NCI-H2171 treated with DMSO at 0.1 percent for 48 hours (cell line): Measurements from ENCODE around the gene C1RL.
"Not testable (repeated sequence)": the region's sequence is repeated elsewhere in the genome, so short reads cannot be mapped to it uniquely, and the experiment has no call there.

Experiments used
- DNase-seq: peaks from one replicate; lab custom pipeline; 2025; lab: John Stamatoyannopoulos, UW

C1RL gene

DNA sequence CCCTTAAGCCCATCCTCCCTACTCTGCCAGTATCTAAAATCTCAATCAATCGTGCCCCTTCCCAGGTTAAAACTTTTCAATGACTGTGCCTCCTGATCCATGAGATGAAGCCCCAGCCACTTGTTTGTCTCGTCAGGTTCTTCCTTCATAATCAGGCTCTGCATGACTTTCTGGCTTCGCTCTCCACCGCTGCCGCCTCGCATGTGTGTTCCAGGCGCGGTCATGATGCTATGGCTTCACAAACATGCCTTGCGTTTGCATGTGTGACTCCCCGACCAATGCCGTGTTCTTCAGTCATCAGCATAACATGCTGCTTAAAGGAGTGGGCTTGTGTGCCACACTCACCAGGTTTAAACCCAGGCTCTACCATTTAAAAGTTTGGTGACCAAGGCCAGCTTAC, 5.0 kb upstream of the C1RL start:
- no peak for DNase-seq

DNA sequence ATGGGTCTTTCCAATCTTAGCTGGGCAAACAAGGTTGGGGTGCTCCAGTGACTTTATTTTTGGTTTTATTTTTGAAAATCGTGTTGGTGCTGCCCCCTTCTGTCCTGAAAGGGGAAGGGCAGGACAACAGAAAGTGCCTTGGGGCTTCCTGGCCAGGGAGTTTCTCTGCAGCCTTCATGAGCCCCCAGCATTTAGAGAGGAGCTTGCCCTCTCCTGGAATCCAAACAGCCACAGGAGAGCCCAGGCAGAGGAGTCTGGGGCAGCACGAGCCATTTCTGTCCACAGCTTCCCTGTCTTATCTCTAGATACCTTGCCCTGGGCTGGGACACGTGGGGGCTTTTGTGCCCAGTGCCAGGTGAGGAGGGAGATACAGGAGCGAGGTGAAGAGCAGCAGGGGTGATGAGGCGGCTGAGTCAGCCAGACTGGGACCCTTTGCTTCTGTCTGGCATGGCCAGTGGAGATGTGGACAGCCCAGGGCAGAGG, 4.4 kb upstream of the C1RL start:
- DNase-seq, result peak; percentile 89

DNA sequence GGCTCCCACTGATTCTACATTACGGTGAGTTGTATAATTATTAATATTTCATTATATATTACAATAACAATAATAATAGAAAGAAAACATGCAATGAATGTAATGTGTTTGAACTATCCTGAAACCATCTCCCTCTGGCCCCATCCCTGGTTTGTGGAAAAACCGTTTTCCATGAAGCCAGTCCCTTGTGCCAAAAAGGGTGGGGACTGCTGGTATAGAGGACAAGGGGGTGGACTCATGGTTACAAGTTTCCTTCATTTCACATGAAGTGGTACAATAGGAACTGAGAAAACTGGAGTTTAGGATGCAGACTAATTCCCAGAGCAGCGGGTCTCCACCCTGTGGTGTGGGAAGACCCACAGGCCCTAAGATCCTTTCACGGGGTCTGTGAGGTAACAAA, 3.0 kb upstream of the C1RL start:
- DNase-seq, result no peak

DNA sequence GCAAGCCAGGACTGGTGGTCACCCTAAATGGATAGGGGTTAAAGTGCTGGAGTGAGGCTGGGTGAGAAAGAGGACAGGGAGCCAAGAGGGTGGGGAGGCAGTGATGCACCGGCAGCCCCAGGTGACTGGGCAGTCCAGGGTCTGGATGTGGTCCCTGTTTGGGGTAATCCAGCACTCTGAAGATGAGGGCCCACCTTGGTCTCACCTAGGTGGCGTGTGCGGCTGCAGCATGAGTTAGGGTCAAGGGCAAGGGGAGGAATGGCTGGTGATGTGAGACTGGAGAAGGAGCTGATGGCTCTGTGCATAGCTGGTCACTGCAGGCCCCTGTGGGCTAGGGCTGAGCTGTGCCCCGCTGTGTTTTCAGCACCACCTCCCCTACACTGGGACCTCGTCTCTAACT, 1.6 kb upstream of the C1RL start:
- DNase-seq, result no peak

DNA sequence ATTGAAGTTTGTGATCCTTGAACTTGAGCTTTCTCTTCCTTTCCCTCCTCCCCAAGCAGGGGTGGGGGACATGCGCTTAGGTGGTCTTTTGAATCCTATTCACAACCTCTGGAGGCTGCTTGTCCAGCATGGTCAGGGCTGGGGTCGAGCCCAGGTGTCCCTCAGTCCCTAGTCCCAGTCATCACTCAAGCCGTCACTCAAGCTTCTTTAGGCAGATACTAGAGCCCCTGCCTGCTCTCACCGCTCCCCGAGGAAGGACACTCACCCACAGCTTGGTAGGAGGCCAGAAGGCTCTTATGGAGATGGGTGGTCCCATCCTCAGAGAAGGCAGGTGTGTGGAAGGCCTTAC, 532 bp upstream of the C1RL start:
- DNase-seq, result no peak

DNA sequence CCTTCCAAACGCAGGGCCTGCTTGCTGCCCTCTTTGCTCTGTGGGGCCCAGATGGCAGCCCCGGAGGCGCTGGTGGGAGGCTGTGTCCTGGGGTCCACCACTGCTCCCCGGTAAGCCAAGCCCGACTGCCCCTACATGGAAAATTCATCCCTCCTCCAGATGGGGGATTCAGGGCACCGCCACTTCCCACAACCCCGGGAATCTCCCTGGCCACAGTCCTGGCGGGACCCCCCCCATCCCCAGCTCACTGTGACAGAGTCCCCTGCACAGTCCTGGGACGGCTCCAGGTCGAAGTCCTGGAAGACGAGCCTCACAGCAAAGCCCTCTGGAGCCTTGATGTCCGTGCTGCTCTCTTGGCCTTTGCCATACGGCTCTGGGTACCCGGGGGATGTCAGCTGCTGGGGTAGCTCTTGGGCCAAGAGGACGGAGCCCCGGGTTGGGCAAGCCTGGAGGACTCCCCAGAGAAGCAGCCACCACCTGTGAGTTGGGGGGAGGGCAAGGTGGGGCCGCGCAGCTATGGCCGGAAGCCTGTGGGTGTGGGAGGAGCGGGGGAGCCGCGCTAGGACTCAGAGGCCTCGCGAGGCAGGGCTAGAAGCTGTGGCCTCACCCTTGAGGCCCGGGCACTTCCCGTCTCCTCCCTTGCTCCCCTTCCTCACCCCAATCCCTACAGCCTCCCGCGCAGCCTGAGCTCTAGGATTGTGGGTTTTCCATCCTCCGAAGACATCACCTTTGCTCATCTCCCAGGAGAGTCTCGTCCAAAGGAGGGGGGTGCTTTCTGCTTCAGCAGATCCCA, 815 bp downstream of the C1RL start:
- DNase-seq, result peak; percentile 75

DNA sequence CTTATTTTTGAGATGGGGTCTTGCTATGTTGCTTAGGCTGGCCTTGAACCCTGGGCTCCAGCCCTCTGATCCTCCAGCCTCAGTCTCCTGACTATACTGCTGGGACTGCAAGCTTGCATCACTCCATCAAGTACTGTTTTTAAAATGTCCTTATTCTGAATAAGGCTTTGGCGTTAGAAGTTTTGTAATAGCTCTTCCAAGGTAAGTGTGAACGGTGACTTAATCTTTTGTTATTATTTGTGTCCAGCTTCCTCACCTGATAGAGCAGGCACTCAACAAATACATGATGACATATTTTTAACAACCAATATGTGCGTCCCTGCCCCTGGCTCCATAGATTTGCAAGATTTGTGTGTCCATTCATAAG, 1.4 kb downstream of the C1RL start:
- DNase-seq, result no peak

DNA sequence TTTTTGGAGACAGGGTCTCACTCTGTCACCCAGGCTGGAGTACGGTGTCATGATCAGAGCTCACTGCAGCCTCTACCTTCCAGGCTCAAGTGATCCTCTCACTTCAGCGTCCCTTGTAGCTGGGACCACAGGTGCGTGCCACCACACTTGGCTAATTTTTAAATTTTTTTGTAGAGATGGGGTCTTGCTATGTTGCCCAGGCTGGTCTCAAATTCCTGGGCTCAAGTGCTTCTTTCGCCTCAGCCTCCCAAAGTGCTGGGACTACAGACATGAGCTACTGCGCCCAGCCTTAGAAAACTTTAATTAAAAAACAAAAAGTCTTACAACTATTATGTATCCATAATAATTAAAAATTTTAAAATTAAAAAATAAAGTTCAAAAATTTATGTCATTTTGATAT, 1.8 kb downstream of the C1RL start:
- DNase-seq, result not testable (repeated sequence)

DNA sequence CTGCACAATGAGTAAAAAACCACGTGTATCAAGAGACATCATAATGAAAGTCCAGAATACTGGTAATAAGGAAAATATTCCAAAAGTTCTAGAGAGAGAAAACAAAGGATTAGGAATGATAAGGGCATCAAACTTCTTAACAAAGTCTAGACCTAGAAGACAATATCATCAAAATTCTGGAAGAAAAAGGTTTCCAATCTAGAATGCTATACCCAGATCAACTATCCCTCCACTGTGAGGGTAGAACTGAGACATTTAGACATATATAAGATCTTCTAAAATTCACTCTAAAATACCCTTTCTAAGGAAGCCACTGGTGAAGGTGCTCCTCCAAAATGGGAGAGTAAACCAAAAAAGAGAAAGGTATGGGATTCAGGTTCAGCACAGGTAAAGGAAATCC, 2.9 kb downstream of the C1RL start:
- DNase-seq, result no peak

DNA sequence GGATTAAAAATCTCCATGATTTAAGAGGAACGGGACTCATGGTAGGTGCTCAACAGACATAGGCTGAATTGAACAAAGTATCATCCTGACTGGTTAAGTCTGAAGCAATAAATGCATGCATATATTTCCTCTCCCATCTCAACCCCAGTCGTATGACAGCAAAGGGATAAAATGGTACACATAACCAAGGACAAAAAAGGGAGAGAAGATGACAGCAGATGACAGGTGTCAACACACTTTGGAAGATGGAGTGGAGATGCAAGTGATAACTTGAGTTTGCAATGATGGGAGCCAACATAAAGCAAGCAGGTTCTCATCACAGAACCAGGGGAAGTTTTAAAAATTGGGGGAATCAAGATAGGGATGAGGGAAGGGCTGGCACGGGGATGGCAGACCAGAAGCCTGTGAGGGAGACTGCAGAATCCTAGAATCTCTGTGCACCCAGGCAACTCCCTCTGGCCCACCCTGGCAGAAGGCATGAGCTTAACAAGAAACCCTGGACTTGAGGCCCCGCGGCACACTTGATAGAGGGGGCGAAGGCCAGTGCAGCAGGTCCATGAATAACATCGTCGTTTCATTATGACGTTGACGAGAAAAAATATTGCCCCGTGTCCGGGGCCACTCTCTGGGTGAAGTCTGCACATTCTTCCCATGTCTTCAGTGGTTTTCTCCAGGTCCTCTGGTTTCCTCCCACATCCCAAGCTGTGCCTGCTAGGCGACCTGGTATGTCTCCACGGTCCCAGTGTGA, 5.0 kb downstream of the C1RL start:
- no peak for DNase-seq

DNA sequence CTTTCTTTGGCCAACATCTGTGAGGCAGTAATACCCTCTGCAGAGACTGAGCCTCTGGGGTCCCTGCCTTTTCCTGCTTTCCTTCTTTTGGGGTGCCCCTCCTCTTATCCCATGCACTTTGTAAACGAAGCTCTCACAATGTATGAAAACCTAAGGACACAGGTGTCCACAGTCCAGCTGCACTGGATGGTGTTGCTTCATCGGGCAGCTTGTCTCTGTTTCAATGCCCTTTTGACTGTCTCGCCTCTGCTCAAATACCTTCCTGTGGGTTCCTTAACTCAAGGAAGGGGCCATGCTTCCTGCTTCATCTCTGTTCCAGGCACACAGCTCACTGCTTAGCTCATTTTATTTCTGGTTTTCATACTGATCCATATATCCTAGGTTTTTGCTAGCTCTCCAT, 6.4 kb downstream of the C1RL start:
- no peak for DNase-seq

DNA sequence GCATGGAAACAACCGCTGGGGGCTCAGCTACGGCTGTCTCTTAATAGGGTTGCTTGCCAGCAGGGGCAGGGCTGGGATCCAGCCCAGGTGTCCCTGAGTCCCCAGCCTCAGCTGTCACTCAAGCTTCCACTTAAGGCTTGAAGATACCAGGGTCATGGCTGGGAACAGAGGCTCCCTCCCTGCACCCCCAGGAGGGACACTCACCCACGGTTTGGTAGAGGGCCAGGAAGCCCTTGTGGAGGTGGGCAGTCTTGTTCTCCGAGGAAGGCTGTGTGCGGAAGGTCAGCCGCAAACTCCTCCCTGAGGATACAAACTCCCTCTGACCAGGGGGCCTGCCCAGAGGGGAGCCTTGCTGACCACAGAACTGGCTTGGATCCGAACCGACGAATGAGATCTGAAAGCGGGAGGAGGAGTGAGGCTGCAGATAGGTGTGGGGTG, 7.3 kb downstream of the C1RL start:
- no peak for DNase-seq

DNA sequence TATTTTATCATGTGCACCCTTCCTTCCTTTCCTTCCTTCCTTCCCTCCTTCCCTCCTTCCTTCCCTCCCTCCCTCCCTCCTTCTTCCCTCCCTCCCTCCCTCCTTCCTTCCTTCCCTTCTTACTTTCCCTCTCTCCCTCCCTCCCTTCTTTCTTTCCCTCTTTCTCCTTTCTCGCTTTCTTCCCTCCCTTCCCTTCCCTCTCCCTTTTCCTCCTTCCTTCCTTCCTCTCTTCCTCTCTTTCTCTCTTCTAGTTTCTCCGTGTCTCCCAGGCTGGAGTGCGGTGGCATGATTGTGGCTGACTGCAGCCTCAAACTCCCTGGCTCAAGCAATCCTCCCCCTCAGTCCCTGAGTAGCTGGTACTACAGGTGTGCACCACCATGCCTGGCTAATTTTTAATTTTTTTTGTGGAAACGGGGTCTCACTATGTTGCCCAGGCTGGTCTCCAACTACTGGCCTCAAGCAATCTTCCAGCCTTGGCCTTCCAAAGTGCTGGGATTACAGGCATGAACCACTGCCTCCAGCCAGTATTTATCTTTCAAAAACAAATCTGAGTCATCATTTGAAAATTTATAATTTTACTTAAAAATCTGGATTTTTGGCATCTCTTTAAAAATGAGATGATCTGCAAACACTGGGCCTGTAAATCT, 7.8 kb downstream of the C1RL start:
- DNase-seq, result no peak

DNA sequence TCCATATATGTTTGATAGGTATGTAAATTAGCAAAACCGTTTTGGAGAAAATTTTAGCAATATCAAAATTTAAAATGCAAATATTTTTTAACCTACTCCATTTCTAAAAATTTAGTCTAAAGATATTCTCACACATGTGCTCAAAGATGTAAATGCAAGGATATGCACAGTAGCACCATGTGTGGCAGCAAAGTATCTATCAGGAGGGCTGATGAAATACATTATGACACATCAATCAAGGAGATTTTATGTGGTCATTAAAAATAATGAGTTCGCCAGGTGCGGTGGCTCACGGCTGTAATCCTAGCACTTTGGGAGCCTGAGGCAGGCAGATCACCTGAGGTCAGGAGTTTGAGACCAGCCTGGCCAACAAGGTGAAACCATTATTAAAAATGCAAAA, 8.8 kb downstream of the C1RL start:
- DNase-seq, result peak; percentile 58

DNA sequence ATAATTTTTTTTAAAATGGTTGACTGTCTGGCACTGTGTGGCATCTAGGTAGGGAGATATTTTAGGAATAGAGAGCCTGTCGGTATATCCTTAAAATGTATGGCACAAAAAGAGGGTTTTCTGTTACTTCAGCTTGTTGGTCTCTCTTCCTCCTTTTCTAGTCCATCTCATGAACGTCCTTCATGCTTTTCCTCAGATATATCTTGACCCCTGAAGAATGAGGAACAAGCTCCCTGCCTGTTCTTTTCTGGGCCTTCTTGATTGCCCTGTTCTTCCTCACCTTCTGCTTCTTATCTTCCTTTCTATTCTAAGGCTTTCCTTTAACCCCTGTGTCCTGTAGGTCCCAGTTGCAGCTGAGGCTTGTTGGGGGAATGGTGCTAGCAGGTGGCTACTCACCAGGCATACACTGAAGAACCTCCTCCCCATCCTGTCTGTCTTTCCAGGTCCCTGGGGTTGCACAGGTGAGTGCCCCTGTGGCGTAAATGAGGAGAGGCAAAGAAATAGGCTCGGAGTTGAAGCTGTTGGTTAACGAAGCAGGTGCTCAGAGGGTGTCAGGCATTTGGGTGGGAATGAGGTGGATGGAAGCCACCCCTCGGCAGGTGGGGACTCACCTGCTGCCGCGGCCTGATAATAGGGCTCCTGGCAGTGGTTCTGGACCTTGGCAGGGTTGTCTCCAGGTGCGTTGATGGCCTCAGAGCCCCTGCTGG, 9.6 kb downstream of the C1RL start:
- peak; percentile 62 for DNase-seq

DNA sequence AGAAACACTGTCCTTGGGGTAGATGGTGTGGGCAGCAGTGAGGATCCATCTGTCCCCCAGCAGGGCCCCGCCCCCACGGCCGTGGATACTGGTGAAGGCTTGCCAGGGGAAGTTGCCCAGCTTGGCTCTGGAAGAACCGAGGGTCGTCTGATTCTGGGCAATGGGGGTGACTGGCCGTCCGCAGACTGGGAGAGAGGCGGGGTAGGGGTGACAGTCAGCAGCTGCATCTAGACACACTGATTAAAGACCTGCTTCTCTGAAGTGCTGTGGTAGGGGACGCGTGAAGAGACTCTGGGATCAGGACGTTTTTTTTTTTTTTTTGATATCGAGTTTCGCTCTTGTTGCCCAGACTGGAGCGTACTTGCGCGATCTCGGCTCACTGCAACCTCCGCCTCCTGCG, 12.0 kb downstream of the C1RL start:
- peak; percentile 99 for DNase-seq

DNA sequence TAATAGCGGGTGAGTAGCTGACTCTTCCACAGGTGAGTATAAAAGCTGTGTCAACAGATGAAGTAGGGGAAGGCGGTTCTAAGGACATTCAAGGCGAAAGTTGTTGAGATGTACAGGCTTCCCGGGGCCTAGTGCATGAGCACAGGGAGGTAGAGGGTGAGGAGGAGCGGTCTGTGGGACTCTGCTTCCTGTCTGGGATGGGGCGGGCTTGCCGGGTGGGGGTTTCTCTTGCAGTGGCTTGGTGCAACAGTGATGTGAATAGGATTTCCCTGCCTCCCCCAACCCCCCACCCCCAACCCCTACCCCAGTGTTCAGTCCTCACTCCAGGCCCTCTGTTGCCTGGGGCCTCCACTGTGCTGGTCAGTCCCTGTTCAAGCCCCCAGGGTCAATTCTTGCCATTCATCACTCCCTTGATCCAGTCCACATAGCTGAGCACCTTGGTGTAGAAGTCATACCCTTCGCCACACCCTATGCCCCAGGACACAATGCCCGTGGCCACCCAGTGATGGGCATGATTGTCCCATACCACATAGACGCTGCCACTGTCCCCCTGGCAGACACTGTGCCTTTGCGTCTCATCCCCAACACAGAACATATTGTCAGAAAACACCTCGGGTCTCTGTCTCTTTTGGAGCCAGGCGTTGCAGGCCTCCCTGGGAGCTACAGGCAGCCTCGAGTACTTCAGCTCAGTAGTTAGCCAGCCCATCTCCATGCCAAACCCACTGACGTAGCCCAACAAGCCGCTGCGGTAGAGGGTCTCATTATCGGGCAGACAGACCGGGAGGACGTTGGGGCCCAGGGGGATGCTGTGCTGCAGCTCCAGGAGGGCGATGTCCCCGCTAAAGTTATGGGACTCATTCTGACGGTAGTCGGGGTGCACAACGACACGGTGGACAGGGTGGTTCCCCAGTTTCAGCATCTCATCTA, 12.7 kb downstream of the C1RL start:
- DNase-seq, result no peak

DNA sequence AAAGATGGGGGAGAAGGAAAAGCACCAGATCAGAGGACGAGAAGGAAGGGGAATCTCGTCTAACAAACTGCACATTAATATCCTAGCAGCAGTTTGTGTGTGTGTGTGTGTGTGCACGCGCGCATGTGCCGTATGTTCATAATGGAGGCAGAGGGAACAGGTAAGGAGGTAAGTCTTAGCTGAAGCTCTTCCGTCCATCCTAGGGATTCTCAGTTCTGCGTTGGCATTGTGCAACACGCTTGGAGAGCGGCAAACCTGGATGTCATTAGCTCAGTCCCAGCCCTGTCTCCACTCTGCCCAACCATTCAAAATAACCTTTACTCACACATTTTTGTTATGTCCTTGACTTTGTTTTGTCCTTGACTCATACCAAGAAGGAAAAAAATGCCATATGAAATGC, 15.1 kb downstream of the C1RL start:
- no peak for DNase-seq

DNA sequence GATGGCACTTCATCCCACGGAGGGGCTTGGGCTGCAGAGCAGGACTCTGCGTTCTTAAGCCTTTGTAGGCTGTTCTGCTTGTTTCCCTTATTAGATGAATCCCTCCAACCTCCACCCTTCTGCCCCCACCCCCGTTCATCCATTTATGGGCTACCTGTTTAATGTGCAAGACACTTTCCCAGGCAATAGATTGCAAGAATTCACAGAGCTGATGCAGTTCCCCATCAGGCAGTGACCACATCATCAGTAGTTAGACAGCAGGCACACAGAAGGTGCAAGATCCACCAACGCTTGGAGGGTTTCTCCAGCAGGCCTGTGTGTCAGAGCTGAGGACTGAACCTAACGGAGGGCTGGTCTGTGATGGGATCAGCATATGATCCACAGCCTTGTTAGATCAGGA, 15.5 kb downstream of the C1RL start:
- no peak for DNase-seq

DNA sequence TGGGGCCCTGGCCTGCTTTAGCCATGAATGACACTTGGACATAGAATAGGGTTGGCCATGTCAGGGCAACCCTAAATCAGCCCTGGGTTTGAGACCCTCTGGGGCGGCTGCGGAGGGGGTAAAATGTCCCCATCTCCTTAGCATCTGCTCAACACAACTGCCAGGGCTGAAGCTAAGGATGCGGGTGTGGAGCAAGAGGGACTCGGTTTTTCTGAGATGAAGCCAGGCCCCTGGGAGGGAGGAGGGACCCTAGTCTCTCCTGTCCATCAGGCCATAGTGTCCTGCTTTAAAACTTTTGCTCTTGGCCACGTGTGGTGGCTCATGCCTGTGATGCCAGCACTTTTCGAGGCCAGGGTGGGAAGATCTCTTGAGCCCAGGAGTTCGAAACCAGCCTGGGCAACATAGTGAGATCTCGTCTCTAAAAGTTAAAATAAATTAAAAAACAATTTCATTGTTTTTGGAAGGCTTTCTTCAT, 16.0 kb downstream of the C1RL start:
- DNase-seq, result no peak
